BLaER1 (cell line): ENCODE measurements around the gene CDKAL1.
"Not testable (repeated sequence)": the region's sequence is repeated elsewhere in the genome, so short reads cannot be mapped to it uniquely, and the experiment has no call there.

Experiments
- H3K27ac ChIP-seq: shearing (Covaris generic); formaldehyde crosslinking; 2 replicates; pipeline ENCODE4 v1.8.1; 2022
- H3K27me3 ChIP-seq: shearing (Covaris generic); formaldehyde crosslinking; 2 replicates; pipeline ENCODE4 v1.8.1; 2022
- H3K36me3 ChIP-seq: shearing (Covaris generic); formaldehyde crosslinking; 2 replicates; pipeline ENCODE4 v1.8.1; 2022
- H3K4me1 ChIP-seq: shearing (Covaris generic); formaldehyde crosslinking; 2 replicates; pipeline ENCODE4 v1.8.1; 2022
- H3K4me2 ChIP-seq: shearing (Covaris generic); formaldehyde crosslinking; 2 replicates; pipeline ENCODE4 v1.8.1; 2022
- H3K4me3 ChIP-seq: shearing (Covaris generic); formaldehyde crosslinking; 2 replicates; pipeline ENCODE4 v1.8.1; 2022
- H3K9ac ChIP-seq: shearing (Covaris generic); formaldehyde crosslinking; 2 replicates; pipeline ENCODE4 v1.8.1; 2022
- H3K9me3 ChIP-seq: shearing (Covaris generic); formaldehyde crosslinking; 2 replicates; pipeline ENCODE4 v1.8.1; 2022
- H4K20me1 ChIP-seq: shearing (Covaris generic); formaldehyde crosslinking; 2 replicates; pipeline ENCODE4 v1.8.1; 2022
- Cebpa-rat ChIP-seq: shearing (Covaris generic); IDR thresholded peaks from 2 replicates; pipeline ENCODE4 v1.8.1; 2022

The CDKAL1 gene

GRCh38 chr6:20722455-20722854, 188.2 kb downstream of the CDKAL1 start:
- Histone ChIP-seq H3K9me3 (peaks cover 9% of the 10 kb centered on the region; the same call in 1 of the 2 replicates), H3K9ac (no peak overlapping the region), H3K27me3 (no peaks in the 10 kb centered on the region), H3K36me3 (peaks cover 12% of the 10 kb centered on the region), H3K27ac (no peak overlapping the region), H3K4me1 (peaks cover 16% of the 10 kb centered on the region; the same call in 1 of the 2 replicates), H4K20me1 (no peaks in the 10 kb centered on the region), H3K4me3 (no peak overlapping the region), H3K4me2 (no peak overlapping the region)
- TF ChIP-seq Cebpa-rat, result no peak

GRCh38 chr6:20723236-20723635, 189.0 kb downstream of the CDKAL1 start:
- Histone ChIP-seq H3K4me3 (no peak overlapping the region), H3K27ac (no peak overlapping the region), H3K9ac (no peak overlapping the region), H3K4me1 (peaks cover 16% of the 10 kb centered on the region; the same call in 1 of the 2 replicates), H3K4me2 (no peak overlapping the region), H3K9me3 (peaks cover 9% of the 10 kb centered on the region; the same call in 1 of the 2 replicates), H3K27me3 (no peaks in the 10 kb centered on the region), H4K20me1 (no peaks in the 10 kb centered on the region), H3K36me3 (peaks cover 12% of the 10 kb centered on the region)
- TF ChIP-seq Cebpa-rat, result no peak

DNA sequence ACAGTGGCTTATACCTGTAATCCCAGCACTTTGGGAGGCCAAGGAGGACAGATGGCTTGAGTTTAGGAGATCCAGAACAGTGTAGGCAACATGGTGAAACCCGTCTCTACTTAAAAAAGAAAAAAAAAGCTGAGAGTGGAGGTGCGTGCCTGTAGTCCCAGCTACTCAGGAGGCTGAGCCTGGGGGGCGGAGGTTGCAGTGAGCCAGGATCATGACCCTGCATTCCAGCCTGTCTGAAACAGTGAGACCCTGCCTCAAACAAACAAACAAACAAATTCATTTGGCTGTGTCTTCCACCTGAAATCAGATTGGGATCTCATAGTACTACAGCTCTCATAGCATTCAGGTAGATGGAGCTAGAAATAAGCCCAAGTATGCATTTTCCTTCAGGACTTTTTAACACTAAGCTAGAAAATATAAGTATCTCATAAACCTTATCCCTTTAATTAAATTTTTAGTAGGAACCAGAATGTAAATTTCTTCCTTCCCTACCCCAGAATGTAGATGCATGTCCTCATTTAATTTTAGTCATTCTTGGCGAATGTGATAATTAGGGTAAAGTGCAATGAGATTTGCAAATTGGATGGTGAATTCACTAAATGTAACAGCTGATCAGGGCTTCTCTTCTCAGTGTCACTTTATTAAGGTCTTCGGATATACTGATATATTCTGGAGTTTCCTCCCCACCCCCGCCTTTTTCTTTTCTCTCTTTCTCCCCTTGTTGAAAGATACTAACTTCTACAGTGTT, 190.4 kb downstream of the CDKAL1 start:
- Histone ChIP-seq H3K4me3 (no peak overlapping the region), H3K36me3 (peaks cover 12% of the 10 kb centered on the region), H3K4me1 (peaks cover 7% of the 10 kb centered on the region; the same call in 1 of the 2 replicates), H3K27ac (no peak overlapping the region), H4K20me1 (no peaks in the 10 kb centered on the region), H3K27me3 (no peaks in the 10 kb centered on the region), H3K9ac (no peak overlapping the region), H3K4me2 (no peak overlapping the region), H3K9me3 (peaks cover 9% of the 10 kb centered on the region; the same call in 1 of the 2 replicates)
- TF ChIP-seq Cebpa-rat, result no peak

DNA sequence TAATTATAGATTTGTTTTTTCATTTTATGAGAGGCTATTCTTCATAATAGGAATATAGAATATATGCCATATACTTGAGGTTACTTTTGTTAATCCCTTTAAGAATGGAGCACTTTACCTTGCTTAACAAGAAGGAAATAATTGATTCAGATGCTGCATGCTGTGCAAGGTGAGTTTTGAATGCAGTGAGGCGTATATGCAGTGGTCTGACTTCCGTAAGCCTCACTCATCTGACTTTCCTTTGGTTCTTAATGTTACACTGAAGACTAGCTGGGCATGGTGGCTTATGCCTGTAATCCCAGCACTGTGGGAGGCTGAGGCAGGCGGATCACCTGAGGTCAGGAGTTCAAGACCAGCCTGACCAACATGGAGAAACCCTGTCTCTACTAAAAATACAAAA, 191.0 kb downstream of the CDKAL1 start:
- not testable (repeated sequence) for H3K9ac ChIP-seq, H3K27ac ChIP-seq, H3K27me3 ChIP-seq, H4K20me1 ChIP-seq, H3K4me3 ChIP-seq, H3K4me2 ChIP-seq, H3K9me3 ChIP-seq, H3K4me1 ChIP-seq
- peaks cover 12% of the 10 kb centered on the region for H3K36me3 ChIP-seq

DNA sequence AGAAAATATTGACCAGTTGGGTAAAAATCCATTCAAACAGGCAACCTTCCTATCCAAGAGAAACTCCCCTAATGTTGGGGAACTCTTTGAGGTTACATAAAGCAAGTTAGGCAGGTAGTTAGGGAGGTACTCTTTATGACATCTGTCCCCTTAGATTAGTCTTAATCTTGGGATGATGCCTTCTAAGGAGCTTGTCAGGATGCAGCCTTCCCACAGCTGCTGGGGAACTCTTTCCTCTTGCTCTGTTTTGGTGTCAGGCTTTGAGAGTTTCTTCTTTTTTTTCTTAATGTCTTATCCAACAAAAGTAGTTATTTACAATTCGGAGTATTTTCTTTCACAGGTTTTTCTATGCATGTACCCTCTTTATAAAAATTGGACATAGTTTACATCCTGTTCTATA, 194.8 kb downstream of the CDKAL1 start:
- no peak for TF ChIP-seq Cebpa-rat

DNA sequence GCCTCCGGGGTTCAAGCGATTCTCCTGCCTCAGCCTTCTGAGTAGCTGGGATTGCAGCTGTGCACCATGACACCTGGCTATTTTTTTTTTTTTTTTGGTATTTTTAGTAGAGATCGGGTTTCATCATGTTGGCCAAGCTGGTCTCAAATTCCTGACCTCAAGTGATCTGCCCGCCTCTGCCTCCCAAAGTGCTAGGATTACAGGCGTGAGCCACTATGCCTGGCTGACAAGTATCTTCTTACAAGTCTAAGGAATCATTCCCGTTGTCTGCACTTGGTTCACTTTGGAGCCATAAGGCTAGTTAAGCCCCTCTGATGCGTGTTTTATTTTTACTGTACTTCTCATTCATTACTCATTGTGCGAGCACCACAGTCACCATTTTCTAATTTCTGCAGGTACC, 198.1 kb downstream of the CDKAL1 start:
- H3K27me3 ChIP-seq, H3K4me3 ChIP-seq, H4K20me1 ChIP-seq, H3K27ac ChIP-seq, H3K9ac ChIP-seq, H3K4me2 ChIP-seq, H3K9me3 ChIP-seq, H3K4me1 ChIP-seq, H3K36me3 ChIP-seq: not testable (repeated sequence)

More for the DNA sequence above, 194.8 kb downstream of the CDKAL1 start:
- Histone ChIP-seq H3K9ac (no peak overlapping the region), H3K4me1 (no peaks in the 10 kb centered on the region), H3K9me3 (no peaks in the 10 kb centered on the region), H3K36me3 (no peaks in the 10 kb centered on the region), H3K27ac (no peak overlapping the region), H3K4me2 (no peak overlapping the region), H4K20me1 (no peaks in the 10 kb centered on the region), H3K4me3 (no peak overlapping the region), H3K27me3 (no peaks in the 10 kb centered on the region)

GRCh38 chr6:20732896-20733295, 198.6 kb downstream of the CDKAL1 start:
- H3K36me3 ChIP-seq, result no peaks in the 10 kb centered on the region
- no peaks in the 10 kb centered on the region for H3K9me3 ChIP-seq
- H3K4me1 ChIP-seq, result no peaks in the 10 kb centered on the region
- no peak overlapping the region for H3K4me2 ChIP-seq
- TF ChIP-seq Cebpa-rat, result no peak
- H3K4me3 ChIP-seq, result no peak overlapping the region
- H3K27me3 ChIP-seq, result no peaks in the 10 kb centered on the region
- H3K27ac ChIP-seq, result no peak overlapping the region
- H4K20me1 ChIP-seq, result no peaks in the 10 kb centered on the region
- H3K9ac ChIP-seq, result no peak overlapping the region

- Histone ChIP-seq H3K9ac (no peak overlapping the region), H3K4me1 (no peaks in the 10 kb centered on the region), H3K9me3 (peaks cover 7% of the 10 kb centered on the region; the same call in 1 of the 2 replicates), H3K27ac (no peak overlapping the region), H3K36me3 (peaks cover 21% of the 10 kb centered on the region), H3K27me3 (no peaks in the 10 kb centered on the region), H3K4me3 (no peak overlapping the region), H4K20me1 (no peaks in the 10 kb centered on the region), H3K4me2 (no peak overlapping the region)
- TF ChIP-seq Cebpa-rat, result no peak
These were observed 203.7 kb downstream of the CDKAL1 start for GRCh38 chr6:20737912-20738311.

- Histone ChIP-seq H4K20me1 (no peaks in the 10 kb centered on the region), H3K9ac (no peak overlapping the region), H3K4me2 (no peak overlapping the region), H3K27ac (no peak overlapping the region), H3K9me3 (peaks cover 7% of the 10 kb centered on the region; the same call in 1 of the 2 replicates), H3K36me3 (peaks cover 21% of the 10 kb centered on the region), H3K27me3 (no peaks in the 10 kb centered on the region), H3K4me3 (no peak overlapping the region), H3K4me1 (no peaks in the 10 kb centered on the region)
- TF ChIP-seq Cebpa-rat, result no peak
These were observed 205.8 kb downstream of the CDKAL1 start for GRCh38 chr6:20740088-20740487.

GRCh38 chr6:20740727-20741126, 206.5 kb downstream of the CDKAL1 start:
- H3K4me1 ChIP-seq, result no peaks in the 10 kb centered on the region
- H3K9ac ChIP-seq, result no peak overlapping the region
- H4K20me1 ChIP-seq, result no peaks in the 10 kb centered on the region
- no peaks in the 10 kb centered on the region for H3K27me3 ChIP-seq
- H3K4me3 ChIP-seq, result no peak overlapping the region
- no peak for TF ChIP-seq Cebpa-rat
- H3K27ac ChIP-seq, result no peak overlapping the region
- H3K9me3 ChIP-seq, result peaks cover 7% of the 10 kb centered on the region; the same call in 1 of the 2 replicates
- peaks cover 21% of the 10 kb centered on the region for H3K36me3 ChIP-seq
- H3K4me2 ChIP-seq, result no peak overlapping the region

GRCh38 chr6:20741490-20741889, 207.2 kb downstream of the CDKAL1 start:
- Histone ChIP-seq H3K4me1 (no peaks in the 10 kb centered on the region), H3K4me3 (no peak overlapping the region), H3K9ac (no peak overlapping the region), H4K20me1 (no peaks in the 10 kb centered on the region), H3K27me3 (no peaks in the 10 kb centered on the region), H3K36me3 (peaks cover 21% of the 10 kb centered on the region), H3K27ac (no peak overlapping the region), H3K4me2 (no peak overlapping the region), H3K9me3 (peaks cover 7% of the 10 kb centered on the region; the same call in 1 of the 2 replicates)
- TF ChIP-seq Cebpa-rat, result no peak
